LNCAP (cell line): Measurements from ENCODE around the gene EIF6.

ENCODE experiments used
- TF ChIP-seq, protein P1 (sequence below): fragments of 450-650 bp; IDR thresholded peaks from 2 replicates; pipeline ENCODE4 v1.5.1; 2017; ENCODE audit warnings: mild to moderate bottlenecking

The EIF6 gene

DNA sequence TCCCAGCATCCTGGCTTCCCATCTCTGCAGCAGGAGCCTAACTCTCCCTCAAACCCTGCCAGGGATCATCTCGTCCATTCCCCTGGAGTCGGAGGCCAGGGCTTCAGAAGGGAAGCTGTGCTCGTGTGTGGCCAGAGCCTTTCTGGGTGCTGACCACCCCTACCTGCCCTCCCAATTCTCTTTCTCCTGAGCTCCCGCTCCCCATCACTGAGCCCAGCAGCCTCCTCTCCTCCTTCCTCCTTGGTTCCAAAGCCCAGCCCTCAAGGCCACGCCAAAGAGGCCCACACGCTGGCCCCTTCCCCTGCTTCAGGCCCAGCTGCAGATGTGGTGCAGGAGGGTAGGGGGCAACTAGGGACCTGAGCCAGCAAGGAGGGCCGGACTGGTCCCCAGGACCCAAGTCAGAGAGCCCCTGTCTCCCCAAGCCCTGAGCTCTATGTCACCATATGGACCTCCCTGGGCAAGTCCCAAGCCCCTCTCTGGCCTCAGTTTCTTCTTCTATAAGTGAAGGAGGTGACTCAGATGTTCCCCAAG lies 6.4 kb upstream of the EIF6 start:
- TF ChIP-seq, protein P1, sequence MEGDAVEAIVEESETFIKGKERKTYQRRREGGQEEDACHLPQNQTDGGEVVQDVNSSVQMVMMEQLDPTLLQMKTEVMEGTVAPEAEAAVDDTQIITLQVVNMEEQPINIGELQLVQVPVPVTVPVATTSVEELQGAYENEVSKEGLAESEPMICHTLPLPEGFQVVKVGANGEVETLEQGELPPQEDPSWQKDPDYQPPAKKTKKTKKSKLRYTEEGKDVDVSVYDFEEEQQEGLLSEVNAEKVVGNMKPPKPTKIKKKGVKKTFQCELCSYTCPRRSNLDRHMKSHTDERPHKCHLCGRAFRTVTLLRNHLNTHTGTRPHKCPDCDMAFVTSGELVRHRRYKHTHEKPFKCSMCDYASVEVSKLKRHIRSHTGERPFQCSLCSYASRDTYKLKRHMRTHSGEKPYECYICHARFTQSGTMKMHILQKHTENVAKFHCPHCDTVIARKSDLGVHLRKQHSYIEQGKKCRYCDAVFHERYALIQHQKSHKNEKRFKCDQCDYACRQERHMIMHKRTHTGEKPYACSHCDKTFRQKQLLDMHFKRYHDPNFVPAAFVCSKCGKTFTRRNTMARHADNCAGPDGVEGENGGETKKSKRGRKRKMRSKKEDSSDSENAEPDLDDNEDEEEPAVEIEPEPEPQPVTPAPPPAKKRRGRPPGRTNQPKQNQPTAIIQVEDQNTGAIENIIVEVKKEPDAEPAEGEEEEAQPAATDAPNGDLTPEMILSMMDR = no peak

DNA sequence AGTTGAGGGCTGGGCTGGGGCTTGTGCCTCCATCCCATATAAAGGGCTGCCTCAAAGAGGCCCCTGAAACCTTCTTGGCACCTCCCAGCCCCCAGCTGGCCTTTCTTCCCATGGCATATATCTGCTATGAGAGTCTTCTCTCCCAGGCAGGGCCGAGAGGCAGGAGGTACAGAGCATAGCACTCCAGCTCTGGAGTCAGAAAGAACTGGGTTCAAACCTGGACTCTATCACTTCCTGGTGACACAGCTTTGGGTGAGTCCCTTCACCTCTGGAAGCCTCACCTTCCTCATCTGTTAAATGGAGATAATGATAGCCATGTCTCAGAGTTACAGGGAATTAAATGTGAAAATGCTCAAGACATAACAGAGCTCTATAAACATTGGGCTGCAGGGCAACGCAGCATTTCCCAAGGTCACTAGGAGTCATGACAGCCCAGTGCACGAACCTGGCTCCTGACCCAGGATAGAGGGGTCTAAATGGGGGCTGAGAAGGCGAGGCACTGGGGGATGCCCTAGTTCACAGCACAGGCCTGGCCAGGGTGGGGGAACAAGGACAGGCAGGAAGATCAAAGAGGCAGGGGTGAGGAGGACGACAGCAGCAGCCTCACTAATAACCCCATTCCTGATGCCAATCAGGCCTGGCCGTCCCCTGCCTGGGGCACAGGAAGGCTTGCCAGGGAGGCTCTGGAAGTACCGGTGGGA lies 5.8 kb upstream of the EIF6 start:
- TF ChIP-seq, protein P1 = no peak

- TF ChIP-seq, protein P1 = no peak
Measured at GRCh38 chr20:35288325-35289060, 3.9 kb upstream of the EIF6 start.

DNA sequence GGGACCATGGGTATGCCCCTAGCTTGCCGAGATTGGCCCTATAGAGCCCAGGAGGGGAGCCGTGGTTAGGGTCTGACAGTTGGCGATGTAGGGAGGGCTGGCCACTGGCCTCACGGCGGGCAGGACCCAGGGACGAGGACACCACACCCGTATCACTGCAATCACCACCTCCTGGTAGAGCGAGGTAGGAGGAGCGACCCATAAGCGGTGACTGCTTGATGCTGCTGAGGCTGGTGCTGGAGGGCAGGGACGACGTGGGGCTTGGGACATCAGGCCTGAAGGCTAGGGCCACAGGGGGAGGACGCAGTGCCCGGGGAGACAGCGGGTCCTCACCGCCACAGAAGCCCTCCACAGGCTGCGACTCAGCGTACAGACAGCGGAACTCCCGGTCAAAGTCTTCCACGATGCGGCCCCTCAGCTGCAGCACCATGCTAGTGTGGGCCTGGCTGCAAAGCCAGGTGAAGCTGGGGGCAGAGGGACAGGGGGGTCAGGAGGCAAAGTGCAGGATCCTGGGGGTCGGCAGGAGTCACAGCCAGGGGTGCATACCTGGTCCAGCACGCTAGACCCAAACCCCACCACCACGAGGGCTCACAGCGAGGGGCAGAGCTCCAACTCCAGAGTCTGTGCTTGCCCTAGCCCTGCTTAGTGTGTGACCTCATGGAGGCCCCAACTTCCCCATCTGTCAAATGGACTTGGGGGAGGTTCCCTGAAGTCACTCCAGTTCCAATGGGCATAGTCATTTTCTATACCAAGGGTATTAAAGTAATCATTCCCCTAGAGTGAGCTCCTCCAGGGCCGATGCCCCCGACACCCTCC lies 3.1 kb upstream of the EIF6 start:
- TF ChIP-seq, protein P1 = no peak

DNA sequence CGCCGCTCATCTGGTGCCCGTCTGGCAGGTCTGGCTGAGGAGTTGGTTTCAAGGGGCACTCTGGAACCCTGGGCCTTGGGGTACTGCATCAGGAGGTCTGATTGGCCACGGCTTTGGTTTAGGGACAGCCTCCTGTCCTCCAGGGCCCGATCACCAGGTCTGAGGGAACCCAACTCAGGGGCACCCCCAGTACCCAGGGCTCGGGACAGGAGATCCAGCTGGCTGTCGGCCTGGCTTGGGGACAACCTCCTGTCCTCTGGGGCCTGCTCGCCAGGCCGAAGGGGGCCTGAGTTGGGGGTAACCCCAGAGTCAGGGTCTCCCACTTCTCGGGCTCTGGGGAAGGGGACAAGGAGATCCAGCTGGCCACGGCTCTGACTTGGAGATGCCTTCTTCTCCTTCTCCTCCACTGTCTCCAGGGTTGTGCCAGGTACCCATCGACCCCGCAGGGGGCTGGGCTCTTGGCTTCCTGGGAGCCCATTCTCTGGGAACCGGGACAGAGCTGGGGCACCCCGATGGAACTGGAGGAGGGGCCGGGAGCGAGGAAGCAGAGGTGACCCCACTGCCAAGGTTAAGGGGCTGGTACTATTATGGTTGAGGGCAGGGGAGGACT lies 2.4 kb upstream of the EIF6 start:
- TF ChIP-seq, protein P1 = no peak

DNA sequence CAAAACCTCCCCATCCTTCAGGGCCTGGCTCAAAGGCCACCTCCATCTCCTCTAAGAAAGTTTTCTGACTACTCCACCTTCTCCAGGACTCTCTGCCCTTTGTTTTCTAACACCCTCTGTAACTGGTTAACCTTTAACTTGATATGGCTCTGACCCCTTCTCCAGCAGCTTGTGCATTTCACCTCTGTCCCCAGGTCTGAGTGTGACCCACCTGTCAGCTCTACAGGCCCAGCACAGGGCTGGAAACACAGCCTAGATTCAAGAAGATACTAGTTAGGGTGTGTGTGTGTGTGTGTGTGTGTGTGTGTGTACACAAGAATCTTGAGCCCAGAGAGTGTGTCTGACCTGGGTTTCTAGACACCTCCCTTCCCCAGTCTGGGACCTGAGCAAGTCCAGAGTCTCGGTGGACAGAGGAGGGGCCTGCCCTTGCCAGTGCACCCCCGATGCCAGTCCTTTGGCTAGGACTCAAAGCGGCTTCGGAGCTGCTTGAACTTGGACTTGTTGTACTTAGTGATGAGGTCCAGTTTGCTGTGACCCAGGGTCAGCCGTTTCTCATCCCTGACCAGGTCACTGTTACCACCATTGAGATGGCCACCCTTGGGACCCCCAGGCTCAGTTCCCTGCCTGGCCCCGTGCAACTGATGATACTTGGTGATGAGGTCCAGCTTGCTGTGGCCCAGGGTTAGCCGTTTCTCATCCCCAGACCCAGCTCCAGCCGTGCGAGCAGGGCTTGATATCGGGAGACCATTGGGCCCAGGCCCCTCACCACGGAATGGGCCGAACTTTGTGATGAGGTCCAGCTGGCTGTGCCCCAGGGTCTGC lies 1.7 kb upstream of the EIF6 start:
- TF ChIP-seq, protein P1 = no peak
